Spleen (tissue), 13 donors: Measurements from ENCODE around the gene FRRS1. TPM values are rescaled to one million over a fixed set of nuclear protein-coding genes. Genes with fewer than 3 reads are reported as not detected.

ENCODE experiments used
- DNase-seq: peaks from one replicate; pipeline ENCODE4 v3.0.0-alpha.2; 2020
- H3K27ac ChIP-seq, 8 donors: fragments of 200-600 bp; sonication (generic) in 7 of 8; 1 replicate in 4 of 8; 2 replicates in 4 of 8; pipeline versions ENCODE4 v1.5.0 to v1.8.0; 2016 to 2021; ENCODE audit warnings: inconsistent platforms in 4 of 8, mild to moderate bottlenecking in 4 of 8, moderate library complexity in 1 of 8
- H3K27me3 ChIP-seq, 7 donors: fragments of 200-600 bp; sonication (generic) in 6 of 7; replicated peaks in 1 of 7; 1 replicate in 4 of 7; 2 replicates in 3 of 7; pipeline versions ENCODE4 v1.5.0 to v1.8.0; 2016 to 2021; ENCODE audit warnings: inconsistent platforms in 3 of 7, mild to moderate bottlenecking in 1 of 7
- H3K36me3 ChIP-seq, 6 donors: fragments of 200-600 bp; sonication (generic) in 5 of 6; 1 replicate in 4 of 6; 2 replicates in 2 of 6; pipeline versions ENCODE4 v1.5.0 to v1.8.0; 2016 to 2021; ENCODE audit warnings: inconsistent platforms in 2 of 6
- H3K4me1 ChIP-seq, 6 donors: fragments of 200-600 bp; sonication (generic) in 5 of 6; 1 replicate in 3 of 6; 2 replicates in 3 of 6; pipeline versions ENCODE4 v1.5.0 to v1.8.0; 2016 to 2021; ENCODE audit warnings: inconsistent platforms in 3 of 6
- H3K4me3 ChIP-seq, 8 donors: fragments of 200-600 bp; sonication (generic) in 7 of 8; 1 replicate in 4 of 8; 2 replicates in 4 of 8; pipeline versions ENCODE4 v1.5.0 to v1.8.0; 2016 to 2021; ENCODE audit warnings: inconsistent platforms in 4 of 8, mild to moderate bottlenecking in 4 of 8, moderate library complexity in 2 of 8
- H3K9me3 ChIP-seq, 8 donors: fragments of 200-600 bp; sonication (generic) in 7 of 8; 1 replicate in 4 of 8; 2 replicates in 4 of 8; pipeline versions ENCODE4 v1.5.0 to v1.8.0; 2016 to 2021; ENCODE audit warnings: inconsistent platforms in 4 of 8
- CTCF ChIP-seq, 11 experiments: fragments of 200-600 bp in 7 of 11; fragments of 450-650 bp in 4 of 11; sonication (generic) in 4 of 11; IDR thresholded peaks in 8 of 11; conservative IDR thresholded peaks in 3 of 11; 1 replicate in 7 of 11; 2 replicates in 4 of 11; pipeline versions ENCODE4 v1.4.0 to v1.8.0; 2016 to 2021; ENCODE audit warnings: antibody characterized with exemption in 11 of 11, inconsistent platforms in 4 of 11, mild to moderate bottlenecking in 1 of 11
- POLR2A ChIP-seq, 3 donors: fragments of 450-650 bp; IDR thresholded peaks; one replicate each; pipeline ENCODE4 v1.5.1; 2017; ENCODE audit warnings: antibody characterized with exemption in 3 of 3, mild to moderate bottlenecking in 1 of 3
- POLR2AphosphoS5 ChIP-seq, 3 donors: sonication (generic); formaldehyde crosslinking; IDR thresholded peaks; one replicate each; pipeline ENCODE4 v1.5.1; 2017; ENCODE audit warnings: antibody characterized with exemption in 3 of 3
- WGBS, 5 donors: extraction: QIAGEN DNeasy Blood & Tissue Kit in 3 of 5; methylation state at CpG; one replicate each; pipeline versions ENCODE4 v1.1.5 to v1.1.7; 2013 to 2018; 5-methylcytosine and 5-hydroxymethylcytosine counted together
- intact Hi-C: fragments of 100-400 bp; cut with DNase I; formaldehyde crosslinking; loops from one replicate; pipeline ENCODE4 v1.15.0; 2023; ENCODE audit warnings: low total_unique reads
- long read RNA-seq, 2 donors: transcript quantifications; one replicate each; lab custom pipeline, GENCODE V29; 2026
- polyA plus RNA-seq, 3 donors: library from polyadenylated mRNA; stranded (reverse); fragments of 200-250 nt; gene quantifications; one replicate each; pipeline ENCODE4 v1.2.1, GENCODE V29; 2013
- total RNA-seq, 7 donors: library from RNA; depleted of rRNA in 3 of 7; stranded (reverse); fragments of >200 nt in 3 of 7; fragmentation: NEBNext Ultra II Directional in 4 of 7; extraction: Animal tissue kit (Norgen Biotek cat#: 25700) in 4 of 7; gene quantifications; one replicate each; pipeline versions ENCODE4 v1.1.0 to v1.2.1, GENCODE V29; 2016 to 2021
- donor health status: healthy with polysubstance abuse.
- donor health status: DM: no; HTN: no; CAD: no; lungs with moderate emphysema.
- donor health status: DM: no; HTN: no; CAD: no.
- donor health status: Bipolar disorder and iron deficiency.
- donor health status: healthy.
- donor health status: DM: no; HTN: no; CAD: no.
- donor health status: DM: yes; HTN: yes; CAD: no.

Gene FRRS1
- total RNA-seq (1 to 10 TPM; 2.5 to 7.3 (median 5.4) TPM), polyA plus RNA-seq (under 1 TPM; 0.13 to 0.99 (median 0.18) TPM)
- long read RNA-seq, donor 1, result 0 reads
- long read RNA-seq, donor 2, result 0 reads

- intact Hi-C loops, result no loop called here
- WGBS, 5 donors, result 0 to 1% (median 1%) methylated on average over 10 of the region's 10 CpGs
- peak; percentile 78 for DNase-seq
- Histone ChIP-seq H3K4me1 (peaks cover 4 to 25% (median 13%) of the 10 kb centered on the region in 6 donors), H3K36me3 (no peaks in the 10 kb centered on the region), H3K27me3 (no peaks in the 10 kb centered on the region), H3K27ac (peak within 1 kb of the TSS; percentile 13 to 83 (median 68)), H3K4me3 (peak within 1 kb of the TSS; percentile 24 to 70 (median 39)), H3K9me3 (no peaks in the 10 kb centered on the region)
- peak in 1 of 11 experiments; percentile 19 for TF ChIP-seq CTCF (IDR thresholded peaks at IDR 0.05 in 8 of 11, conservative IDR thresholded peaks at IDR 0.05 in 3 of 11)
- TF ChIP-seq POLR2A (IDR thresholded peaks at IDR 0.05), result no peak
- peak in 1 of 3 donors; percentile 59 for TF ChIP-seq POLR2AphosphoS5 (IDR thresholded peaks at IDR 0.05)
Measured at GRCh38 chr1:99766378-99766800, at the start of gene FRRS1. FRRS1 (minus strand) TSS chr1:99766635; CDS start chr1:99748768, 17,867 bp downstream.

- Histone ChIP-seq H3K4me1 (peaks cover 0 to 4% (median 0%) of the 10 kb centered on the region in 6 donors), H3K4me3 (no peak overlapping the region), H3K36me3 (no peaks in the 10 kb centered on the region), H3K27ac (no peak overlapping the region), H3K27me3 (no peaks in the 10 kb centered on the region), H3K9me3 (no peaks in the 10 kb centered on the region)
- no peak for DNase-seq
- 90 to 97% (median 95%) methylated on average over 3 of the region's 3 CpGs for WGBS, 5 donors
- intact Hi-C loops, result loop anchor here (5.0 kb wide), 1 partner anchor 648 kb away; no protein-coding TSS in a partner anchor
- TF ChIP-seq POLR2A (IDR thresholded peaks at IDR 0.05) (no peak), POLR2AphosphoS5 (IDR thresholded peaks at IDR 0.05) (no peak), CTCF (IDR thresholded peaks at IDR 0.05 in 8 of 11, conservative IDR thresholded peaks at IDR 0.05 in 3 of 11) (no peak)
Measured at GRCh38 chr1:99814373-99814900, 48.0 kb upstream of the FRRS1 start.

- DNase-seq, result no peak
- intact Hi-C loops, result loop anchor here (5.0 kb wide), 1 partner anchor 651 kb away; no protein-coding TSS in a partner anchor
- Histone ChIP-seq H3K27me3 (peaks cover 0 to 4% (median 0%) of the 10 kb centered on the region in 7 donors), H3K36me3 (no peaks in the 10 kb centered on the region), H3K4me3 (no peak overlapping the region), H3K27ac (peak overlapping the region in 3 of 8 donors; percentile 34 to 60 (median 36)), H3K4me1 (peaks cover 0 to 14% (median 9%) of the 10 kb centered on the region in 6 donors), H3K9me3 (no peaks in the 10 kb centered on the region)
- WGBS, 5 donors, result 89 to 100% (median 93%) methylated on average over 1 of the region's 1 CpG
- TF ChIP-seq POLR2AphosphoS5 (IDR thresholded peaks at IDR 0.05) (no peak), POLR2A (IDR thresholded peaks at IDR 0.05) (no peak), CTCF (IDR thresholded peaks at IDR 0.05 in 8 of 11, conservative IDR thresholded peaks at IDR 0.05 in 3 of 11) (no peak)
Measured at GRCh38 chr1:99811747-99812146, 45.3 kb upstream of the FRRS1 start.

GRCh38 chr1:99811075-99811474 is 44.6 kb upstream of the FRRS1 start:
- H3K9me3 ChIP-seq, result no peaks in the 10 kb centered on the region
- 53 to 87% (median 74%) methylated on average over 1 of the region's 1 CpG for WGBS, 5 donors
- H3K36me3 ChIP-seq, result no peaks in the 10 kb centered on the region
- H3K4me1 ChIP-seq, result peaks cover 0 to 14% (median 9%) of the 10 kb centered on the region in 6 donors
- H3K27me3 ChIP-seq, result peaks cover 0 to 4% (median 0%) of the 10 kb centered on the region in 7 donors
- H3K27ac ChIP-seq, result peak overlapping the region in 6 of 8 donors; percentile 27 to 60 (median 32)
- H3K4me3 ChIP-seq, result no peak overlapping the region
- peak in 1 of 3 donors; percentile 51 for TF ChIP-seq POLR2AphosphoS5 (IDR thresholded peaks at IDR 0.05)
- TF ChIP-seq CTCF (IDR thresholded peaks at IDR 0.05 in 8 of 11, conservative IDR thresholded peaks at IDR 0.05 in 3 of 11), result no peak
- DNase-seq, result no peak
- intact Hi-C loops, result loop anchor here (5.0 kb wide), 1 partner anchor 651 kb away; no protein-coding TSS in a partner anchor
